DMS 273 treated with DMSO at 0.1 percent for 48 hours (cell line): ENCODE measurements around the gene SGF29.
"Not testable (repeated sequence)": the region's sequence is repeated elsewhere in the genome, so short reads cannot be mapped to it uniquely, and the experiment has no call there.

Source experiments
- DNase-seq: peaks from one replicate; lab custom pipeline; 2025; lab: John Stamatoyannopoulos, UW

SGF29 gene

GRCh38 chr16:28566233-28566925 is 12.7 kb downstream of the SGF29 start:
- not testable (repeated sequence) for DNase-seq

GRCh38 chr16:28567292-28567691 is 13.6 kb downstream of the SGF29 start:
- DNase-seq: no peak

- DNase-seq: no peak
Measured at GRCh38 chr16:28569021-28569420, 15.3 kb downstream of the SGF29 start.

GRCh38 chr16:28569968-28570752 is 16.4 kb downstream of the SGF29 start:
- DNase-seq: no peak

GRCh38 chr16:28572696-28573510 is 19.2 kb downstream of the SGF29 start:
- DNase-seq: no peak

- no peak for DNase-seq
Measured at GRCh38 chr16:28573738-28574718, 20.3 kb downstream of the SGF29 start.

- no peak for DNase-seq
Measured at GRCh38 chr16:28574925-28575324, 21.2 kb downstream of the SGF29 start.

- DNase-seq: no peak
Measured at GRCh38 chr16:28575446-28576109, 21.9 kb downstream of the SGF29 start.

- DNase-seq: no peak
Measured at GRCh38 chr16:28580726-28581315, 27.1 kb downstream of the SGF29 start.

GRCh38 chr16:28585674-28586073 is 32.0 kb downstream of the SGF29 start:
- DNase-seq: no peak

GRCh38 chr16:28586466-28586865 is 32.7 kb downstream of the SGF29 start:
- DNase-seq: no peak

GRCh38 chr16:28587386-28587785 is 33.7 kb downstream of the SGF29 start:
- no peak for DNase-seq

- DNase-seq: no peak
Measured at GRCh38 chr16:28589069-28589468, 35.3 kb downstream of the SGF29 start.

- no peak for DNase-seq
Measured at GRCh38 chr16:28589930-28590329, 36.2 kb downstream of the SGF29 start.

GRCh38 chr16:28590384-28591340 is 36.9 kb downstream of the SGF29 start:
- DNase-seq: no peak

- no peak for DNase-seq
Measured at GRCh38 chr16:28591355-28591754, 37.6 kb downstream of the SGF29 start.

- DNase-seq: no peak
Measured at GRCh38 chr16:28592511-28592910, 38.8 kb downstream of the SGF29 start.

- no peak for DNase-seq
Measured at GRCh38 chr16:28592979-28593553, 39.3 kb downstream of the SGF29 start.

- not testable (repeated sequence) for DNase-seq
Measured at GRCh38 chr16:28595451-28595850, 41.7 kb downstream of the SGF29 start.
